GM12874 (cell line): ENCODE results near the gene METAP1D.

Experiments
- TF ChIP-seq, protein P1 (sequence below): IDR thresholded peaks from 2 replicates; pipeline ENCODE4 v1.5.1; 2011; ENCODE audit warnings: low read depth, mild to moderate bottlenecking, control low read depth, low read length, moderate library complexity; ENCODE audit not compliant: insufficient read depth

The METAP1D gene

GRCh38 chr2:172101821-172102390, 102.2 kb downstream of the METAP1D start:
- TF ChIP-seq, protein P1, sequence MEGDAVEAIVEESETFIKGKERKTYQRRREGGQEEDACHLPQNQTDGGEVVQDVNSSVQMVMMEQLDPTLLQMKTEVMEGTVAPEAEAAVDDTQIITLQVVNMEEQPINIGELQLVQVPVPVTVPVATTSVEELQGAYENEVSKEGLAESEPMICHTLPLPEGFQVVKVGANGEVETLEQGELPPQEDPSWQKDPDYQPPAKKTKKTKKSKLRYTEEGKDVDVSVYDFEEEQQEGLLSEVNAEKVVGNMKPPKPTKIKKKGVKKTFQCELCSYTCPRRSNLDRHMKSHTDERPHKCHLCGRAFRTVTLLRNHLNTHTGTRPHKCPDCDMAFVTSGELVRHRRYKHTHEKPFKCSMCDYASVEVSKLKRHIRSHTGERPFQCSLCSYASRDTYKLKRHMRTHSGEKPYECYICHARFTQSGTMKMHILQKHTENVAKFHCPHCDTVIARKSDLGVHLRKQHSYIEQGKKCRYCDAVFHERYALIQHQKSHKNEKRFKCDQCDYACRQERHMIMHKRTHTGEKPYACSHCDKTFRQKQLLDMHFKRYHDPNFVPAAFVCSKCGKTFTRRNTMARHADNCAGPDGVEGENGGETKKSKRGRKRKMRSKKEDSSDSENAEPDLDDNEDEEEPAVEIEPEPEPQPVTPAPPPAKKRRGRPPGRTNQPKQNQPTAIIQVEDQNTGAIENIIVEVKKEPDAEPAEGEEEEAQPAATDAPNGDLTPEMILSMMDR, result no peak

GRCh38 chr2:172102391-172103359, 102.9 kb downstream of the METAP1D start, which contains the start of gene DLX2:
Gene DLX2 (minus strand): TSS chr2:172102900. CDS start chr2:172102538, 362 bp downstream.
- TF ChIP-seq, protein P1, result no peak

- TF ChIP-seq, protein P1, result peak; percentile 89
Observed at GRCh38 chr2:172103471-172104272, 103.9 kb downstream of the METAP1D start.

DNA sequence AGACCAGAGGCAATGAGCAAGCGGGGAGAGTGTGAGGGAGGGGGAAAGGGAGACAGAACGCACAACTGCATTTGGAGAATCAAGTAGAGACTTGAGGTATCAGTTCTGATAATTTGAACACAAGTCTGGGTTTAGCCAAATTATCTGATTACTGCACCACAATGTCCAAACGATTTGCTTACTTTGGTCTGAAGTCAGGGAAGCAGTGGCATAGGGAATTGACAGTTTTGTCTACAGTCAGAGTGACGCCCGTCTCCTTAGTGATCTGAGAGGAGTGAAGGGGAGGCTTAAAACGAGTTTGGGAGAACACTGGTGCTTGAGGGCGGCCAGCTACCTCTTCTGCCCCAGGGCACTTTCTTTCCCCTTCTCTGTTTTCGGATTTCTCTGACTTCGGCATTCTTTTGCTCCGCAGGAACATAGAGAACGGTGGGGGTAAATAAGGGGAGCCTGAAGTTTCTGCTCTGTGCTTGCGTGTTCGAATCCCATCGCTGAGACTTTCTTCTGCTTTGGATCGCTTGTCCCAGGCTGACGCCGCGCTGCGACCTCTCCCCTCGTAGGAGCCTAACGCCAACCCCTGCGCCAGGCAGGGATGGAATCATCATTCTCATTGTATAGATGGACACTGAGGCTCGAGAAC, 105.8 kb downstream of the METAP1D start:
- TF ChIP-seq, protein P1, result no peak

DNA sequence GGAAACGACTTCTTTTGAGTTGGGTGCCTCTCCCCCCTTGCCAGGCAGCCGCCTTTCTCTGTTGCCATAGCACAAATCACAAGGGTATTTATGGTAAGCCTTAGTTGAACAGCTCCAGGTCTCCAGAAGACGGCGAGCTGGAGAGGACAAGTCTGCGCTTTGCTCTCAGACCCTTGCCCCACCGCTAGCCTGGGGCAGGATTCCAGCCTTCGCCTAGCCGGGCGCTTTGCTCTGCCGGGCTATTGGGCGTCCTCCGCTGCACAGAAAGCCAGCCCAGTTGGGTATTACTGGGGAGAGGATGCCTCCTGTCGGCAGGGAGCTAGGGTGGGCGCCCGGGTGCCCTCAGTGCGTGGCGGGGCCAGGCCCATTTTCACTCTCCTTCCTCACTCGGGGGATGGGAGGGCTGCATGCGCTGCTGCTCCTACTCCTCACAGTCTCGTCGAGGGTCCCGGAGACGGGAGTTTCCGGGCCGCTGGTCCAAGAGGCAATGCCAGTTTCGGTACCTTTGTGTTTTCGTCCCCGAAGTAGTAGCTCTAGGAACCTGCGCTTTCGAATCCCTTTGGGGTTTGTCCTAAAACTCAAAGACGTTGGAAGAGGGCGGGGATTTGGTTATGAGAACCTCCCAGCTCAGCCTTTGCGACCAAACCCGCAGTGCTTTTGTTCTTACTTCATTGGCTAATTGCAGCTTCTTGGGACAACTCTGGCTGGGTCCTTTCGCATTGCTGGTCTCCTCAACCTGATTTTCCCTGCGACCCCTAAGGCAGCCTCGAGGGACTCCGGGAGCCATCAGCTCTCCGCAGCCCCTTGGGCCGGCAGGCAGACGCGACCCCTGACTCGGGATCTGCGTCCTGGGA, 106.6 kb downstream of the METAP1D start:
- TF ChIP-seq, protein P1, result peak; percentile 52

DNA sequence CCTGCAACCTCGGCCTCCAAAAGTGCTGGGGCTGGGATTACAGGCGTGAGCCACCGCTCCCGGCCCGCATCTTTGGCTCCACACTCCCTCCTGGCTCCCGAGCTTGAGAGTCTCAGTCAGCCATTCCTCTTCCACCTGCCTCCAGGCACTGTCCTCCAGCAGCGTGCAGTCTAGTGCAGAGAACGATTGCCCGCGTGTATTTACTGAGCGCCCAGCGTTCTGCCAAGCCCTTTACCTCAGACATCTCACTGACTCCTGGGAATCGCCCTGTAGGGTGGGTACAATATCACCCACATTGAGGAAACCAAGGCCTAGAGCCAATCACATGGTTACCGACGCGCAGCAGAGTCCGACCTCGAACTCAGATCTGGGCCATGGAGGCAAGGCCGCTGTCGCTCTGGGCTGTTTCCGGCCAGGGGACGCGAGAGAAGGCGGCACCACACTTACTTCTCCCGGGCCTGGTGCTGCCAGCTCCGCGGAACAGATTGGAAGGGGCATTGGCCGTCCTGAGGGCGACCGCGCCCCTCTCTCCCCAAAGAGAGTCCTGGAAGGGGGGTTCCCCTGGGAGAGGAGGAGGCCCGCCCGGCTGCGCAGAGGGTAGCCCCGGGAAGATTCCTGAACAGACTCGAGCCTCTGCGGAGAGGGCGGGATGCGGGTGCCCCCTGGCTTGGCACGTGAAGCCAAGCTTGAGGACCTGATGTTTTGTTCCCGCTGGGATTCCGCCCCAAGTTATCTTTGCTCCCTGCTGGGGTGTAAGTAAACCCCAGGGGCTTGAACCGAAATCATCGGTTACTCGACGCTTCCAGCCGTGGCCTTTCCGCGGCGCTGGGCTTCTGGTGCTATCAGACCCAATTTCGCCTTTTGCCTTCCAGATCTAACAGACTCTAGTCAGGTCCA, 108.2 kb downstream of the METAP1D start:
- TF ChIP-seq, protein P1, result no peak
